ENCODE results near the gene ZNF644.
"Not testable (repeated sequence)": the region's sequence is repeated elsewhere in the genome, so short reads cannot be mapped to it uniquely, and the experiment has no call there.

Gene ZNF644

DNA sequence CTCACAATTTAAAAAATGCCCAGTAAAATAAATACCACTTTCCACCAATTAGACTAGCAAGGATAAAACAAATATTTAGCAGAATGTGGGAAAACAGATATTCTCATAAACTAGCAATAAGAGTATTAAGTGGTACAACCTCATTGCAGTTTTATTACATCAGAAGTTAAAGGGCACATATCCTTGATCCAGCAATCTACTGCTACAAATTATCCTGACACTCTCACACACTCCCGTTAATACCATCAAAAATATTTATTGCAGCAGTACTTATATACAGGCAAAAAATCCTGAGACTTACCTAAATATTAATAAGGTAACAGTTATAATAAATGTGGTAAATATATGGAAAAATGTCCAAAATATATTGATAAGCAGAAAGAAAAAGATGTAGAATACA, 44.3 kb downstream of the ZNF644 start:
- DNase-seq = no peak

DNA sequence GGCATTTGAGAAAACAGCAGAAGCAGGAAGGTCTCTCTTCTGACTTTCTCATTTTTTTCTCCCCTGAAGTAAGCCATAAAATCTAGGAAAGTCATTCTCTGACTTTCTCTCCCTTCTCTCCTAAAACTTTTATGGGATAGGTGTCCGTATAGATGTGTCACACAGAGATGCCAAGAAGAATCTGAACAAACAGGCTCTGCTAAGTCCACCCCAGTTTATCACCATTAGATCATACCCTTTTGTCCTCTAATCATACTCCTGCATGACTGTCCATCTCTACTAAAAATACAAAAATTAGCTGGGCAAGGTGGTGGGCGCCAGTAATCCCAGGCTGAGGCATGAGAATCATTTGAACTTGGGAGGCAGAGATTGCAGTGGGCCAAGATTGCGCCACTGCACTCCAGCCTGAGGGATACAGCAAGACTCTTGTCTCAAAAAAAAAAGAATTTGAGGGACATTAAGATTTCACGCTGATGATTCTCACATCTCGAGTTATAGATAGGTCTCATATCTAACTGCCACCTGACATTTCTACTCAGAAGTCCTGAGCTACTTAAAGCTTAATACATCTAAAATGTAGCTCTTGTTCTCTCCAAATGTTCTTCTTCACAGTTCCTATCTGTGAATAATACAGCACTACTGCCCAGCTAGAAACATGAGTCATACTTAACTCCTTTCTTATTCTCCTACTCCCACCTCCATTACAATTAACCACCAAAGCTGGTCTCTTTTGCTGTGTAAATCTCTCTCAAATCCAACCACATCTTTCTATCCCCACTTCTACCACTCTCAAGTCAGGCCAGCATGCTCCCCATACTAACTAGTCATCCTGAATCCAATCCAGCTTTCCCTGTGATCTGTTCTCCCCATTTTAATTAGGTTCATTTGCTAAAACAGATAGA, 47.7 kb downstream of the ZNF644 start:
- no peak for DNase-seq

GRCh38 chr1:90970208-90970607, 51.6 kb downstream of the ZNF644 start:
- no peak for DNase-seq

DNA sequence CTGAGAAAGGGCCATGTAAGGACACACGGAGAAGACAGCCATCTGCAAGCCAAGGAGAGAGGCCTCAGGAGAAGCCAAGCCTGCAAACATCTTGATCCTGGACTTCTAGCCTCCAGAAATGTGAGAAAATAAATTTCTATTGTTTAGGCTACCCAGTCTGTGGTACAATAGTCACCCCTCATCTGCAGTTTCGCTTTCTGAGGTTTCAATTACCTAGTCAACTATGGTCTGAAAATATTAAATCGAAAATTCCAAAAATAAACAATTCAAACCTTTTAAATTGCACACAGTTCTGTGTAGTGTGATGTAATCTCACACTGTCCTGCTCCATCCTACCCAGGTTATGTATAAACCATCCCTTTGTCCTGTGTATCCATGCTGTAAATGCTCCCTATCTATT, 52.6 kb downstream of the ZNF644 start:
- DNase-seq = no peak

- DNase-seq = no peak
These were observed 57.3 kb downstream of the ZNF644 start for GRCh38 chr1:90964444-90965035.

- no peak for DNase-seq
These were observed 58.2 kb downstream of the ZNF644 start for GRCh38 chr1:90963651-90964050.

DNA sequence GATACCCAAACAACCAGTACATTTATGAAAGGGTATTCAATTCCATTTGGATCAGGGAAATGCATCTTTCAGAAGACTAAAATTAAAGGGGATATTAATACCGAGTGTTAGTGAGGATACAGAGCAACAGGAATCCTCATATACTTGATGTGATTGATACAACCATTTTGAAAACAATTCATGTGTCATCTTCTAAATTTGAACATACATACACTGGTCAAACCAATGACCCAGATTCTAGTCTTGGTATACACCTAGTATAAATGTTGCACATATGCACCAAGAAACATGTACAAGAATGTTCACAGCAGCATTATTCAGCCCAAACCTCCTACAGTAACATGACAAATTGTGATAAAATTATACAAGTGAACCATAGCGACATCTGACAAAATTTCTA, 58.6 kb downstream of the ZNF644 start:
- no peak for DNase-seq

- no peak for DNase-seq
These were observed 62.3 kb downstream of the ZNF644 start for GRCh38 chr1:90959352-90960206.

DNA sequence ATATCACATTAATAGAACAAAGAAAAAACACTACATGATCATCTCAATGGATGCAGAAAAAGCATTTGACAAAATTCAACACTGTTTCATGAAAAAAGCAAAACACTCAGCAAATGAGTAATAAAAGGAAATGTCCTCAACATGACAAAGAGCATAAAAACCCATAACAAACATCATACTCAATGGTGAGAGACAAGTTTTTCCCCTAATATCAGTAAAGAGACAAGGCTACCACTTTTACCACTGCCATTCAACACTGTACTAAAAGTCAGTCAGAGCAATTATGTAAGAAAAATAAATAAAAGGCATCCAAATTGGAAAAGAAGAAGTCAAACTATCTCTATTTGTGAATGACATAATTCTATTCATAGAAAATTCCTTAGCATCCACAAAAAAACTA, 64.3 kb downstream of the ZNF644 start:
- no peak for DNase-seq

GRCh38 chr1:90955769-90956168, 66.1 kb downstream of the ZNF644 start:
- DNase-seq = no peak

DNA sequence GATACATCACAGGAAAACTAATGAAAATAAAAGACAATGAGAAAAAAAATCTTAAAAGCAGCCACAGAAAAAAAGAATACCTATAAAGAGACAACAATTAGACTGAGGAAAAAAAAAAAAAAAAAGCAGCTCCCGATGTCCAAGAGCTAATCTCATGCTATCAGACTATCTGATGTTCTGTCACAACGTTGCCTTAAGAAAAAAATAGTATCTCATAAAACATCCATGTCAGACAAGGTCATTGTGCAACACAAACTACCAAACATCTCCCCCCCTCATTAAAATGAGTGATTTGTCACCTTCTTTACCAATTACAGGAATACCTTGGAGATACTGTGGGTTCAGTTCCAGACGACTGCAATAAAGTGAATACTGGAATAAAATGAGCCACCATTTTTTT, 68.9 kb downstream of the ZNF644 start:
- no peak for DNase-seq

GRCh38 chr1:90951009-90951408, 70.8 kb downstream of the ZNF644 start:
- no peak for DNase-seq

DNA sequence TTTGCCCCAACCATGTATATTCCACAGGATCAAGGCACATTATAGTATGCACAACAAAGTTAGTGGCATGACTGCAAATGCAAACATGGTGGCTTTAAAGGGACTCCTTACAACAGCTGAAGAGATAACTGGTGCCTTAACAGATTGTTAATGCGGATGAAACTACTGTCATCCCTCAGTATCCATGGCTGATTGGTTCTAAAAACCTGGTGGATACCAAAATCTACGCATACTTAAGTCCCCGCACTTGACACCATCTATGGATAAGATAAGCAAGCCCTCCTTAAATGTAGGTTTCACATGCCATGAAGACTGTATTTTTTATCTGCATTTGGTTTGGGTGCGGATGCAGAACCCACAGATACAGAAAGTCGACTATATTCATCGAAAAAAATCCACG, 73.5 kb downstream of the ZNF644 start:
- no peak for DNase-seq

- DNase-seq = no peak
These were observed 75.2 kb downstream of the ZNF644 start for GRCh38 chr1:90946630-90947029.

GRCh38 chr1:90945287-90945686, 76.5 kb downstream of the ZNF644 start:
- no peak for DNase-seq

DNA sequence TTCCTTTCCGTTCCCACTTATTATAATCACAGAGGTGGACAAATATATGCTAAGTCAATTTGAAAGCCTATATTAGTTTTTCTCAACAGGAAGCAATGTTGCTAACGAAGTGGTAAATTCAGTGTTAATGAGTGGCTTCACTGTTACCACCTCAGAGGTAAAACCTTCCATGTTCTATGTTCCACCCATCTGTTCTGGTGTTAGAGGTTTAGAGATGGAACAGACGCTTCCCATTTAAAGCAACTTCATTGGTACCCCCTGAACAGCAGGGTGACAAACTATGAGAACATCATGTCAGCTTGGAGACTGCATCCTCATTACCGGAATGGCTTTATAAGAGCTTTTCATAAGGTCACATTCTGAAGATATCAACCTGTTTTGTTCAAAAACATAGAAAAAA, 77.9 kb downstream of the ZNF644 start:
- DNase-seq = no peak

- DNase-seq = no peak
These were observed 81.1 kb downstream of the ZNF644 start for GRCh38 chr1:90940746-90941145.

DNA sequence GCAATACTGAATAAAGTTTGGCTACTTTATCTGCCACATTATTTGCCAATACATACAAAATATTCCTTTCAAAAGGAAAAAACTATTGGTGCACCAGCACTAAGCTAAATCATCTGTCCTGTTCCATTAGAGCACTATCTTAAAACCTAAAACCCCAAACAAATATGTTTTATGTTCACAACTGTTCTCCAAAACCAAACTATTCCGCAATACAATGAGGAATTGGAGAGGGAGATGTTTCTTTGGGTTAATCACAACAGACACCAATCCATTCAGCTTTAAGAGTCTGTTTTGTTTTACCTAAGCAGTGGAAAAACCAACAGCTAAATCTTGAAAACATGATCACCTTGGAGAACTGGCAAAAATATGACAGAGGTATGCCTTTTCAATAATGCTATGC, 85.1 kb downstream of the ZNF644 start:
- no peak for DNase-seq

GRCh38 chr1:90936061-90936460, 85.8 kb downstream of the ZNF644 start:
- no peak for DNase-seq

DNA sequence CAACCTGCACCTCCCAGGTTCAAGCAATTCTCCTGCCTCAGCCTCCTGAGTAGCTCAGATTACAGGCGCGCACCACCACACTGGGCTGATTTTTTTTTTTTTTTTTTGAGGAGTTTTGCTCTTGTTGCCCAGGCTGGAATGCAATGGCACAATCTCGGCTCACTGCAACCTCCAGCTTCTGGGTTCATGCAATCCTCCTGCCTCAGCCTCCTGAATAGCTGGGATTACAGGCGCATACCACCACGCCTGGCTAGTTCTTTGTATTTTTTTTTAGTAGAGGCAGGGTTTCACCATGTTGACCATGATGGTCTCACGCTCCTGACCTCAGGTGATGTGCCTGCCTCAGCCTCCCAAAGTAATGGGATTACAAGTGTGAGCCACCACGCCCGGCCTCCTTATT, 93.6 kb downstream of the ZNF644 start:
- DNase-seq = not testable (repeated sequence)

DNA sequence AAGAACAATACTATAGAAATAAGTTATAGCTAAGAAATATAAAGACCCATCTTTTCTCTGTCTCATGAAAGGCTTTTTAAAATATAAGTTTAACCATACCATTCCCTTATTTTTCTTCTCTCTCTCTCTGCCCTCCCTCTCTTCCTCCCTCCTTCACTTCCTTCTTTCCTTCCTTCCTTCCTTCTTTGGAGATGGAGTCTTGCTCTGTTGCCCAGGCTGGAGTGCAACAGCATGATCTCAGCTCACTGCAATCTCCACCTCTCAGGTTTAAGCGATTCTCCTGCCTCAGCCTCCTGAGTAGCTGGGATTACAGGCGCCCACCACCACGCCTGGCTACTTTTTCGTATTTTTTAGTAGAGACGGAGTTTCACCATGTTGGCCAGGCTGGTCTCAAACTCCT, 94.2 kb downstream of the ZNF644 start:
- not testable (repeated sequence) for DNase-seq

- DNase-seq = no peak
These were observed 94.9 kb downstream of the ZNF644 start for GRCh38 chr1:90926971-90927370.
